ENCODE data around the gene NDUFA6. TPM values are rescaled to one million over a fixed set of nuclear protein-coding genes. Genes with fewer than 3 reads are reported as not detected.
"Not testable (repeated sequence)": the region's sequence is repeated elsewhere in the genome, so short reads cannot be mapped to it uniquely, and the experiment has no call there.

The NDUFA6 gene
- total RNA-seq, 1 donor from 2014 or later = 46.2 TPM

DNA sequence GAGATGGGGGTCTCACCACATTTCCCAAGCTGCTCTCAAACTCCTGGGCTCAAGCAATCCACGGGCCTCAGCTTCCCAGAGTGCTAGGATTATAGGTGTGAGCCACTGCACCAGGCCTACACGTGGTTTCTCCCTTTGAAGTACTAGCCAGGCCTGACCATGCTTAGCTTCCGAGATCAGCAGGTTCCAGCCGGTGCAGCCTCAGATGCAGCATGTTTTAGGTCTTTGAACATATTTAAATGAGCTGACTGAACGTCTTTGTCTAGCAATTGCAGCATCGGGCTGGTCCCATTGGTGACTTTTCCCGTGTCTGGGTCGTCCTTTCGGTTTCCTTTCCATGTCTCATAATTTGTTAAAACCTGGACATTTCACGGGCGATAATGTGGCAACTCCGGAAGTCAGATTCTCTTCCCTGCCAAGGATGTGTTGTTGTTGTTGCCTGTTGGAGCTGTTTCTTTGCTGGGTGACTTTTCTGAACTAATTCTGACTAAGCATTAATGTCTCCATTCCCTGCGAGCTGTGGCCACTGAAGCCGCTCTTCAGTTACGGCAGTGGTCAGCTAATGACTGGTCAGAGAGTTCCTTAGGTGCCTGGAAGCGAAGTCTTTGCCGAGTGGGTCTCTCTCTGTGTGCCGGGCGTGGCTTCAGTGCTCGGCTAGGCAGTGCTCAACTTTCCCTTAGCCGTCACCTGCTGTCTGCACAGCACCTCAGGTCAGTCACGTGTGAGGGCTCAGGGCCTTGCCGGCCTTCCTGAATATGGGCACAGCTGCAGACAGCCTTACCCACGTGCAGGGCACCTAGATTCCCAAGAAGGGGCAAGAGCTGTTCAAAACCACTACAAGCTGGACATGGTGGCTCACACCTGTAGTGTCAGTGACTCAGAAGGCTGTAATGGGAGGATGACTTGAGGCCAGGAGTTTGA, 43.8 kb upstream of the NDUFA6 start:
- DNase-seq = no peak
- H3K9me3 ChIP-seq = no peaks in the 10 kb centered on the region

DNA sequence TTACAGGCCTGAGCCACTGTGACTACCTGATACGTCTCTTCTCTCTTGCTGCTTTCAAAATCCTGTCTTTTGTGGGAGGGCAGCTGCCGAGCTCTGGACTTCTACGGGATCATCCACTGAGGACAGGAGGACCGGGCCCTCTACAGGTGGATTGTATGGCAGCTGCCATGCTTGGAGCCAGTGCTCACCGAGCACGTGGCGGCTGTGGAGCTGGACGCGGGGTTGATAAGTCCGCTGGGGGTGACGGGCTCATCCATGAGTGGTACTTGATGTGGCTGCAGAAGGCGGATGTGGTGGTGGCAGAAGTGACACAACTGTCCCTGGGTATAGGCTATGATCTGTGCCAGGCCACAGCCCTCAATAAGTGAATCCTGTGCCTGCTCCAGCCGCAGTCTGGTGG, 41.9 kb upstream of the NDUFA6 start:
- H3K27me3 ChIP-seq = no peaks in the 10 kb centered on the region
- H3K9me3 ChIP-seq = no peaks in the 10 kb centered on the region
- no peaks in the 10 kb centered on the region for H3K4me1 ChIP-seq
- intact Hi-C loops (cut with DNase I) = no loop called here
- TF ChIP-seq, protein P1, sequence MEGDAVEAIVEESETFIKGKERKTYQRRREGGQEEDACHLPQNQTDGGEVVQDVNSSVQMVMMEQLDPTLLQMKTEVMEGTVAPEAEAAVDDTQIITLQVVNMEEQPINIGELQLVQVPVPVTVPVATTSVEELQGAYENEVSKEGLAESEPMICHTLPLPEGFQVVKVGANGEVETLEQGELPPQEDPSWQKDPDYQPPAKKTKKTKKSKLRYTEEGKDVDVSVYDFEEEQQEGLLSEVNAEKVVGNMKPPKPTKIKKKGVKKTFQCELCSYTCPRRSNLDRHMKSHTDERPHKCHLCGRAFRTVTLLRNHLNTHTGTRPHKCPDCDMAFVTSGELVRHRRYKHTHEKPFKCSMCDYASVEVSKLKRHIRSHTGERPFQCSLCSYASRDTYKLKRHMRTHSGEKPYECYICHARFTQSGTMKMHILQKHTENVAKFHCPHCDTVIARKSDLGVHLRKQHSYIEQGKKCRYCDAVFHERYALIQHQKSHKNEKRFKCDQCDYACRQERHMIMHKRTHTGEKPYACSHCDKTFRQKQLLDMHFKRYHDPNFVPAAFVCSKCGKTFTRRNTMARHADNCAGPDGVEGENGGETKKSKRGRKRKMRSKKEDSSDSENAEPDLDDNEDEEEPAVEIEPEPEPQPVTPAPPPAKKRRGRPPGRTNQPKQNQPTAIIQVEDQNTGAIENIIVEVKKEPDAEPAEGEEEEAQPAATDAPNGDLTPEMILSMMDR (IDR thresholded peaks at IDR 0.05) = no peak
- ATAC-seq = no peak
- no peaks in the 10 kb centered on the region for H3K36me3 ChIP-seq
- H3K27ac ChIP-seq = no peak overlapping the region
- no peak for DNase-seq
- no peak overlapping the region for H3K4me3 ChIP-seq

More for the DNA sequence above, 43.8 kb upstream of the NDUFA6 start:
- H3K36me3 ChIP-seq = no peaks in the 10 kb centered on the region
- intact Hi-C loops (cut with DNase I) = no loop called here
- ATAC-seq = no peak
- H3K4me3 ChIP-seq = peak overlapping the region; percentile 16
- no peaks in the 10 kb centered on the region for H3K4me1 ChIP-seq
- TF ChIP-seq, protein P1 (IDR thresholded peaks at IDR 0.05) = no peak
- H3K27ac ChIP-seq = no peak overlapping the region
- no peaks in the 10 kb centered on the region for H3K27me3 ChIP-seq

DNA sequence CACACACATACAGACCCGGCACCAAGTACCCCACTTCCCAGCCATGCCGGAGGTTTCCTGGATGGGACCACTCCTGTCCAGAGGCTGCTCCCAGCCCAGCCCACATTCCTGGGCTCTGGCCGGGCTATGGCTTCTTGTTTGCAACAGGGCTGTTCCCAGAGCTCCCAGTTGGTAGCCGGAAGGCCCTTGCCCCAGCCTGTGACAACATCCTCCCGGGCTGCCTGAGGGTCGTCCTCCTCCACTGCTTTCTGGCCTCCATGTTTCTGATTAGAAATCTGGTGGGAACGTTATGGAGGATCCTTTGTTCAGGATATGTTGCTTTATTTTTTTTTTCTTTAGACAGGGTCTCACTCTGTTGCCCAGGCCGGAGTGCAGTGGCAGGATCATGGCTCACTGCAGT, 41.0 kb upstream of the NDUFA6 start:
- no peaks in the 10 kb centered on the region for H3K4me1 ChIP-seq
- H3K27ac ChIP-seq = no peak overlapping the region
- no peak overlapping the region for H3K4me3 ChIP-seq
- H3K36me3 ChIP-seq = no peaks in the 10 kb centered on the region
- H3K27me3 ChIP-seq = no peaks in the 10 kb centered on the region
- DNase-seq (no peak), ATAC-seq (no peak)
- no peaks in the 10 kb centered on the region for H3K9me3 ChIP-seq
- TF ChIP-seq, protein P1 (IDR thresholded peaks at IDR 0.05) = no peak
- intact Hi-C loops (cut with DNase I) = no loop called here

DNA sequence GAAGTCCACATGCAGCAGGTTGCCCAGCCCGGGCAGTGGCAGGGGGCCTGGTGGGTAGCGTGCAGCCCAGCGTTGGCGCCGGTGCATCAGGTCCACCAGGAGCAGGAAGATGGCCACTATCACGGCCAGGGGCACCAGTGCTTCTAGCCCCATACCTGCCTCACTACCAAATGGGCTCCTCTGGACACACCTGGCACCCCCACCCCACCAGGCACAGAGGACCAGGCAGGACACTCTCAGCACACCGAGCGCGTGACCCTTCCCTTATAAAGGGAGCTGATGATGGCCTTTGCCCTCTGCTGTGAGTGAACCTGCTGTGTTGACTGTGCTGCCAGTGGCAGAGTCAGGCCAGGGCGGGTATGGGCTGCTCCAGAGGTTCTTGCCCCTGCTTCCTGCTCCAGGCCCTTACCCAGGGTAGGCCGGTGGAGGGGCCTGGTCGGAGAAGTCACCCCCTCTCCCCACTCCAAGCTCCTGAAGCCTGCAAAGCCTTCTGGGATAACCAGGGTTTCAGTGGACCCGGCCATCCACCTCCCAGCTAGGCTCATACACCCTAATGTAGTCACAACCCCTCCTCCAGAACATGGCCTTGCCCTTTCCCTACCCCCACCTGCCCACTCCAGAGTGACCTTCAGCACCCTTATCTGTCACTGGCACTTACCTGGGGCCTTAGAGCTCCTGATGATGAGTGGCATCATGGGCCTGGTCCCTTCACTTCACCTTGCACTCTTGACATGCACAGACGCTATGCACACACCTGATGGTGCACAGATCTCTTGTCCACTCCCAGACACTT, 40.3 kb upstream of the NDUFA6 start, which contains the start of gene CYP2D6:
TSS of gene CYP2D6 (minus strand) at position 172 of the 793 bp plus-strand sequence. CDS start at position 153, 19 bp downstream.
- H3K9me3 ChIP-seq; H3K4me3 ChIP-seq; H3K27me3 ChIP-seq; DNase-seq; H3K27ac ChIP-seq; H3K36me3 ChIP-seq; intact Hi-C loops (cut with DNase I); ATAC-seq; H3K4me1 ChIP-seq: not testable (repeated sequence)

DNA sequence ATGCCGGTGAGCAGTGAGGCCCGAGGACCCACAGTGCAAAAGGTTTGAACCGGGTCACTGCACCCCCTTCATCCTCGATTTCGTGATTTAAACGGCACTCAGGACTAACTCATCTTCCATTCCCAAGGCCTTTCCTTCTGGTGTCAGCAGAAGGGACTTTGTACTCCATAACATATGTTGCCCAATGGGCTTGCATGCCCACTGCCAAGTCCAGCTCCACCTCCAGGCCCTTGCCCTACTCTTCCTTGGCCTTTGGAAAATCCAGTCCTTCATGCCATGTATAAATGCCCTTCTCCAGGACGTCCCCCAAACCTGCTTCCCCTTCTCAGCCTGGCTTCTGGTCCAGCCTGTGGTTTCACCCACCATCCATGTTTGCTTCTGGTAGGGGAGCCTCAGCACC, 39.6 kb upstream of the NDUFA6 start:
- H3K36me3 ChIP-seq; intact Hi-C loops (cut with DNase I); H3K9me3 ChIP-seq; H3K4me1 ChIP-seq; ATAC-seq; H3K27ac ChIP-seq; H3K4me3 ChIP-seq; H3K27me3 ChIP-seq; DNase-seq: not testable (repeated sequence)

DNA sequence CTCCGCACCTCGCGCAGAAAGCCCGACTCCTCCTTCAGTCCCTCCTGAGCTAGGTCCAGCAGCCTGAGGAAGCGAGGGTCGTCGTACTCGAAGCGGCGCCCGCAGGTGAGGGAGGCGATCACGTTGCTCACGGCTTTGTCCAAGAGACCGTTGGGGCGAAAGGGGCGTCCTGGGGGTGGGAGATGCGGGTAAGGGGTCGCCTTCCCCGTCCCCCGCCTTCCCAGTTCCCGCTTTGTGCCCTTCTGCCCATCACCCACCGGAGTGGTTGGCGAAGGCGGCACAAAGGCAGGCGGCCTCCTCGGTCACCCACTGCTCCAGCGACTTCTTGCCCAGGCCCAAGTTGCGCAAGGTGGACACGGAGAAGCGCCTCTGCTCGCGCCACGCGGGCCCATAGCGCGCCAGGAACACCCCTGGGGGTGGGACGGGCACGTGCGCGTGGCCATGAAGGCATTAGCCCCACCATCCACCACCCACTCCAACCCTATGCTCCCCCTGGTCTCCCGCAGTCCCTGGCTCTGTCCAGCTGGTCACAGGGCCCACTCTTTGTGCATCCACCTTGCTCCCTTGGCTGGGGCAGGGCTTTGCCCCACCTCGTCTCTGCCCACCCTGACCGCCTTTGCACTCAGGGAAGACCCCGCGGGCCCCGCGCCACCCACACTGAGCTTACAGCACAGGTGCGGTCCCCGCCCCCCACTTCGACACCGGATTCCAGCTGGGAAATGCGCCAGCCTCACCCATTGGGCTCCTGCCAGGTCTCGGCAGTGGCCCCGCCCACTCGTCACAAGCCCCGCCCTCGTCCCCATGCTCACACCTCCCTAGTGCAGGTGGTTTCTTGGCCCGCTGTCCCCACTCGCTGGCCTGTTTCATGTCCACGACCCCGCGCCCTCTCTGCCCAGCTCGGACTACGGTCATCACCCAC, 38.5 kb upstream of the NDUFA6 start:
- intact Hi-C loops (cut with DNase I); H3K36me3 ChIP-seq; H3K9me3 ChIP-seq; H3K4me3 ChIP-seq; H3K4me1 ChIP-seq; H3K27ac ChIP-seq; DNase-seq; H3K27me3 ChIP-seq: not testable (repeated sequence)
- ATAC-seq = peak; percentile 31

DNA sequence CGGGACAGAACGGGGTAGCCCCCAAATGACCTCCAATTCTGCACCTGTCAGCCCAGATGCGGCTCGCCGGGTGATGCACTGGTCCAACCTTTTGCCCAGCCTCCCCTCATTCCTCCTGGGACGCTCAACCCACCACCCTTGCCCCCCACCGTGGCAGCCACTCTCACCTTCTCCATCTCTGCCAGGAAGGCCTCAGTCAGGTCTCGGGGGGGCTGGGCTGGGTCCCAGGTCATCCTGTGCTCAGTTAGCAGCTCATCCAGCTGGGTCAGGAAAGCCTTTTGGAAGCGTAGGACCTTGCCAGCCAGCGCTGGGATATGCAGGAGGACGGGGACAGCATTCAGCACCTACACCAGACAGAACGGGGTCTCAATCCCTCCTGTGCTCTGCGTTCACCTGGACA, 37.4 kb upstream of the NDUFA6 start:
- not testable (repeated sequence) for H3K27me3 ChIP-seq, ATAC-seq, DNase-seq

More for the DNA sequence above, 37.4 kb upstream of the NDUFA6 start:
- H3K4me1 ChIP-seq; H3K4me3 ChIP-seq; H3K9me3 ChIP-seq; intact Hi-C loops (cut with DNase I); H3K36me3 ChIP-seq; H3K27ac ChIP-seq: not testable (repeated sequence)
